SH-SY5Y (cell line): Measurements from ENCODE around the gene CYSLTR2.

Experiments used
- GATA2 ChIP-seq: IDR thresholded peaks from 2 replicates; pipeline ENCODE4 v1.6.1; 2011; ENCODE audit warnings: mild to moderate bottlenecking, low read depth, low read length
- GATA3 ChIP-seq: IDR thresholded peaks from 2 replicates; pipeline ENCODE4 v1.6.1; 2011; ENCODE audit warnings: low read depth, mild to moderate bottlenecking, low read length, moderate library complexity

- TF ChIP-seq GATA2, result no peak
- TF ChIP-seq GATA3, result no peak
These were observed 80.1 kb downstream of the CYSLTR2 start for GRCh38 chr13:48733739-48734335.
